SHP77 (cell line): ENCODE data around the gene PLA2G4E.

ENCODE experiments used
- DNase-seq, 2 experiments: peaks; one replicate each; lab custom pipeline; 2025; lab: John Stamatoyannopoulos, UW

The PLA2G4E gene

GRCh38 chr15:42021593-42021992, 751 bp upstream of the PLA2G4E start:
- DNase-seq, result no peak

DNA sequence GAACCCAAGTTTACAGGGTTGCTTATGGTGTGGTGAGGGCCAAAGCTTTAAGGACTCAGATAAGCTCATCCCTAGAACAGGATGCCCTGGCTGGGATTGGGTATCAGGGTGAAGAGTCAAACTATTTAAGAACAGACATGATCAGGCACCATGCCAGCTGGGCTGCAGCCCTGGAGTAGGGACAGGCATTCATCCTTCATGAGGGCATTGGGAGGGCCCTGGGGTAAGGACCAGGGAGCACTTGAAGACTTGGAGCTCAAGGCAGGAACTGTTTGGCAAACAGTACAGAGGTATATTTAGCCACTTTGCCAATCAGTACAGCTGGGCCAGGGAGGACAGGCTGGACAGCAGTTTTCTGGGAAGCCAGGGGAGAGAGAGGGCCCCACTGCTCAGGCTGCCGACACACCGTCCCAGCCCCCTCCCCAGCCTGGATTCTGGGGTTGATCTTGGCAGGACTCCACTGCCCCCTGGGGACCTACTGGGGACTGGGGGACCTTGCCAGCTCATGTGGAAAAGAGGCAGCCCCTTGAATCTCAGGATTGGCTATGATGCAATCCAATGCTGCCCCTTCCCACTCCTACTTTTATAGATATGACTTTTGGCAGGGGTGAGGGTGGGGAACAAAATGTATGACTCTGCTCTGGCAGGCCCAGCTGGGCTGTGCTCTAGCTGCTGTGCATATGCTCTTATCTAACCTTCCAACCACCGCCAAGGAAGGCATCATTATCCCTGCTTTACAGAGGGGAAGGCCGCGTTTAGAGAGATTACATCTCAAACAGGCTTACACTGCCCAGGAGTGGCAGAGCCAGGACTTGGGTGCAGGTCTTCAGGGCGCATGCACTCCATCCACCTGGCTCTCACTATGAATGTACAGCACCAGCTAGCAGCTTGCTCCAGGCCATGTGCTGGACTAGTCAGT, 2.3 kb downstream of the PLA2G4E start:
- no peak for DNase-seq

DNA sequence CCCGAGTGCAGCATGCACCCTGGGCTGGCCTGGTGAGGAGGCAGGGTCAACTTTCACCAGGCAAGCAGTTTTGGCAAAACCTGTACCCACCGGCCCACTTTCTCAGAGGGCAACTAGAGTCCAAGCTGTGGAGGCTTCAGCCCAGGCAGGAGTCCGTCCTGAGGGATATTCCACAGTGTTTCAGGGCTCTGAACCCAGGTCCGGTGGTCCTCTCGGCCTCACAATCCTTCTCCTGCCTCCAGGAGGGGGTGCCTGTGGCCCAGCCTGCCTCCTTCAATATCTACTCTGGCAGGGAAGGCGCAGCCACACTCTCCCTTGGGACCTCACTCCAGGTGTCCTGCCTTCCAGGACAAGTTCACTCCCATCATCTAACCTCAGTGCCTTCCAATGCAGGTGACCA, 3.9 kb downstream of the PLA2G4E start:
- no peak for DNase-seq

- no peak for DNase-seq
Observed at GRCh38 chr15:42014406-42014805, 6.4 kb downstream of the PLA2G4E start.

DNA sequence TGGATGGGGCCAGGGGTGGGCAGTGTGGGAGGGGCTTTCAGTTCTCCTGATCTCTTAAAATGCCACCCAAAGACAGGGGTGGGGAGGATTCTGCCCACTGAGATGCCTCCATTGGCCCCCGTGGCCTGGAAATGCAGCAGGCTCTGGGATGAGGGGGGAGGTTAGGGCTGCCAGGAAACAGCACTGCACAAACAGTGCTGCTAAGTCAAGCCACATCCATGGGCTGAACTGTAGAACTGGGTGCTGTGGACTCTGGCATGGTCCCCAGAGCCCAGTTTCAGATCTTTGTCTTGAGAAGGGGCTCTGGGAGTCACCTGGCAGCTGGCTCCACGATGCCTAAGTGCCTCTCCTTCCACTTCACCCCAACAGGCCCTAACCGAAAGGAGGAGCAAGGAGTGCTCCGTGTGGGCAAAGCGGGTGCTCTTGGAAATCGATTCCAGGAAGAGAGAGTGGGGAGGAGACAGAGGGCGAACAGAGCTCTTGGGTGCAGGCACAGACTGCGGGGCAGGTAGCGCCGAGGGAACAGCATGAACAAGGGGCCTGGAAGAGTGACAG, 7.8 kb downstream of the PLA2G4E start:
- no peak for DNase-seq

DNA sequence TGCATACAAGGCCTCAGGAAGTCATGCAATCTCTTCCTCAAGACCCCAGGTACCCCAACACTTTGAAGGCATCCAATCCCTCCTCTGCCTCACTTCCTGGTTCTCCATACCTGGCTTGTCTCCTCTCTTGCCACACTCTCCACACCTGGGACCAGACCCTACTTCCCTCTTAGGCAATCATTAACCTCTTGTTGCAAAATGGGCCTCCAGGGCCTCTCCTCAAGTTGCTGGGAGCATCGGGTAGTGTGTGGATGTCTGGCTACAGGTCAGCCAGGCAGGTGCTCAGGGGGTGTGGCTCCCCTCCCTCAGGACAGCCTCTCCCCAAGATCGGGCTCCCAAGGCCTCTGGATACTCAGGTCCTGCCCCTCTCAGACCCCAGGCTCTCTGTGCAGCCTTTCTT, 8.6 kb downstream of the PLA2G4E start:
- no peak for DNase-seq

- DNase-seq, result no peak
Observed at GRCh38 chr15:42011074-42011473, 9.8 kb downstream of the PLA2G4E start.

- no peak for DNase-seq
Observed at GRCh38 chr15:42010434-42010833, 10.4 kb downstream of the PLA2G4E start.

DNA sequence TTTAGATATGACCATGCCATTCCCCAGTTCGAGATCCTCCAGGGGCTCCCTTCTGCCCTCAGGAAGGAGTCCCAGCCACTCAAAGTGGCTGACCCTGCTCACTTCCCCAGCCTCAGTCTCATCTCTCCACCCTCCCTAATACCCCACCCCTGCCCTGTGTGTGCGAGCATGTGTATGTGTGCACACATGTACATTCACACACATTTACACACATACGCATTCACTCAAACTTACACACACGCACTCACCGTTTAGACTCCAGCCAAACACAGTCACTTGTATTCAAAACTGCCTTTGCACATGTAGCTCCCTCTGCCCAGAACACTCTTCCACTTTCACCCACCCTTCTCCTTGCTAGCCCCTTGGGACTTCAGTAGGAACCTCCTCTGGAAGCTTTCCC, 11.4 kb downstream of the PLA2G4E start:
- no peak for DNase-seq

GRCh38 chr15:42009022-42009421, 11.8 kb downstream of the PLA2G4E start:
- no peak for DNase-seq

DNA sequence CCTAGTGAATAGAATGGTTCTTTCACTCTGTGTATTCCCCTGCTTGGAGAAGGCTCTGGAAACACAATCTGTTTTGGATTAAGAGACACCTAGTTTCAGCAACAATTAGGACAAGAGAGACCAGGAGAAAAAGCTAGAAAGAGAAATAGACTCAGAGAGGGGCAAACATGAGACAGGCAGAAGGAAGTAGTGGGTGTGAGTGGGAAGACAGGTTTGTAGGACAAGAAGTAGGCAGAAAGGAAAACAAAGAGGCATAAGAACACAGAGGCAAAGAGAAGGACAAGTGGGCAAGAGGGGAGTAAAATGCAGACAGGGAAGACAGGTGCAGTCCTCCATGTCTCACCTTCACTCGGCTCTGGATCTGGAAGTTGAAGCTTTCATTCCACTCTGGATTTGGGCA, 13.5 kb downstream of the PLA2G4E start:
- no peak for DNase-seq

- DNase-seq, result no peak
Observed at GRCh38 chr15:42002333-42002732, 18.5 kb downstream of the PLA2G4E start.

- DNase-seq, result no peak
Observed at GRCh38 chr15:42001236-42001635, 19.6 kb downstream of the PLA2G4E start.

- DNase-seq, result no peak
Observed at GRCh38 chr15:41999290-42000285, 21.3 kb downstream of the PLA2G4E start.

DNA sequence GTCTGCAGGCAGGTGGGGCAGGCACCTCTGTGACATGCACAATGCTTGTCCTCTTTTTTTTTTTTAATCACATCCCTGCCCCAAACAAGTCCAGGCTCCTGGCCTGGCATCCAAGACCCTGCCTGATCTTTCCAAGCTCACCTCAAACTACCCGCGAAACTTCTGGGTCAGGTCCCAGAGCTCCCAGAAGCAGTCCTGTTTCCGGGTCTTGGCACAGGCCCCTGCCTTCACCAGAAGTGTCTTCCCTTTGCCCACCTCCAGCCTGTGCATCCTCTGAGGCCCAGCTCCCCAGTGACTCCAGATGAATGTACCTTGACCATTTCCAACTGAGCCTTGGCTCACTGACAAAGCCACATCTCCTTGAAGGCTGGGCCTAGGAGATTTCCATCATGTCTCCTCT, 23.0 kb downstream of the PLA2G4E start:
- DNase-seq, result no peak

- no peak for DNase-seq
Observed at GRCh38 chr15:41996921-41997592, 23.8 kb downstream of the PLA2G4E start.

DNA sequence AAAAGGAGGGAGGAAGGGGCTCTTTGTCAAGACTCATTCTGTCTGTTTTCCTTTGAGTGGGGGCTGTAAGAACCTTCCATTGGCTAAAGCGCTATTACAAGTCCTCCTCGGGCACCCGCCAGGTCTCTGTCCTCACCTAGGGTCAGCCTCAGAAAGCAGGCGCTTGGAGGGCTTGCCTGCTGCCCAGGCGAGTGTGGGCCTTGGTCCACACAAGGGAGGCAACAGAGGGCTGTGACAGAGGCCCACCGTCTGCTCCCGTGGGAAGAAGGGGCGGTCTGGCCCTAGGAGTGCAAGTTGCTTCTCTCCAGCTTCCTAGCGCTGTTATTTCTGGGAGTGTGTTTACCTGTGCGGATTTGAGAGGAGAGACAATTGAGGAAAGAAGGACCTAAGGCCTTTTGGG, 24.5 kb downstream of the PLA2G4E start:
- no peak for DNase-seq

- DNase-seq, result no peak
Observed at GRCh38 chr15:41995476-41995855, 25.4 kb downstream of the PLA2G4E start.

GRCh38 chr15:41994772-41995475, 25.9 kb downstream of the PLA2G4E start:
- DNase-seq, result no peak

DNA sequence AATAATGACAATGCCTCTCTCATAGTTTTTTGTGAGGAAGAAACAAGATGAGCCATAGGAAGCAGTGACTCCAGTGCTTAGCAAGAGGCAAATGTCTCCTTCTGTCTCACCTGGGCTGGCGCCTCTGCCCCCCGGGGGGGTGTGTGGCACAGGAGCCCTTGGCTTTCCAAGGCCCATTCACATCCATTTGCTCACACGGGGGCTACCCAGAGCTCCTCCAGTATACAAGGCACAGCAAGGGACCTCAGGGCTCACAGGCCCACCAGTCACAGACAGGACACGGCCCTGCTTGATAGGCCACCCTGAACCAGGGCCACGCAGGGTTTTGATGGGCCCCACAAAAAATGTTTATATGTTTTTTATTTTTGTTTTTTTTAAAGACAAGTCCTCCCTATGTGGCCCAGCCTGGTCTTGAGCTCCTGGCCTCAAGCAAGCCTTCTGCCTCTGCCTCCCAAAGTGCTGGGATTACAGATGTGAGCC, 26.6 kb downstream of the PLA2G4E start:
- DNase-seq, result no peak
